ENCODE results near the gene SCMH1. TPM values are rescaled to one million over a fixed set of nuclear protein-coding genes. Genes with fewer than 3 reads are reported as not detected.

SCMH1 gene
- total and polyA plus RNA-seq, 2 donors (not counting 3 experiments of a cell fraction or from before 2014, with no cell fraction given), result 39.9 to 40.7 TPM

- dilution Hi-C loops (cut with MboI; ENCODE audit: extremely low pct_ligation_motif_present, low sequenced_read_pairs), result no loop called here
- BruUV-seq (replicated peaks), result no TSS peak
Measured at GRCh38 chr1:41259221-41259620, 17.1 kb upstream of the SCMH1 start.

More at GRCh38 chr1:41259221-41259620, 17.1 kb upstream of the SCMH1 start:
- Histone ChIP-seq H3K9me3 (replicated peaks; ENCODE audit: control insufficient read depth, insufficient read depth, low read length) (no peaks in the 10 kb centered on the region), H3K4me1 (ENCODE audit: control insufficient read depth, extremely low read depth, insufficient read depth, low read length) (no peaks in the 10 kb centered on the region), H3K9ac (replicated peaks; ENCODE audit: extremely low read depth, insufficient read depth, low read length) (no peak overlapping the region), H3K4me3 (replicated peaks in 1 of 3; ENCODE audit: insufficient read depth in 1 of 3, low read depth in 1 of 3, low read length in 3 of 3) (no peak overlapping the region), H4K20me1 (replicated peaks; ENCODE audit: control insufficient read depth, extremely low read depth, insufficient read depth, low read length) (no peaks in the 10 kb centered on the region), H3K27me3 (ENCODE audit: control insufficient read depth in 2 of 2, insufficient read depth in 2 of 2, low read length in 2 of 2) (no peaks in the 10 kb centered on the region), H3K27ac (ENCODE audit: insufficient read depth, low read depth, low read length) (no peak overlapping the region), H3K9me1 (replicated peaks; ENCODE audit: control insufficient read depth, extremely low read depth, insufficient read depth, low read length) (no peaks in the 10 kb centered on the region), H3K4me2 (ENCODE audit: insufficient read depth, low read length) (no peak overlapping the region), H3K36me3 (ENCODE audit: control insufficient read depth in 2 of 2, extremely low read depth in 1 of 2, insufficient read depth in 2 of 2, low read length in 2 of 2) (no peaks in the 10 kb centered on the region), H2AFZ (ENCODE audit: low read depth, low read length) (no peak overlapping the region), H3K79me2 (ENCODE audit: control insufficient read depth, insufficient read depth, low read length) (no peaks in the 10 kb centered on the region)
- DNase-seq (ENCODE audit: low read depth, low spot score) (no peak), FAIRE-seq (no peak)
- POLR2A ChIA-PET, result no interaction called here
- CTCF ChIA-PET, result interaction anchor here (1.5 to 2.4 kb wide), 3 partner anchors 10 to 236 kb away, joined by 4 to 7 read pairs (median 4); no protein-coding TSS in a partner anchor
- intact Hi-C loops (cut with micrococcal nuclease), result no loop called here
- TF ChIP-seq EZH2 (IDR thresholded peaks at IDR 0.05; ENCODE audit: borderline replicate concordance, low read depth, low read length, severe bottlenecking), result no peak
- no peak for TF ChIP-seq MAX (IDR thresholded peaks at IDR 0.05; ENCODE audit: insufficient read depth, insufficient read length)
- no peak for TF ChIP-seq CTCF (IDR thresholded peaks at IDR 0.05; ENCODE audit: extremely low read depth in 1 of 2, insufficient read depth in 1 of 2, low read depth in 1 of 2, low read length in 2 of 2)
- TF ChIP-seq GATA2 (IDR thresholded peaks at IDR 0.05; ENCODE audit: insufficient read depth, insufficient read length, low read depth, low read length), result no peak
- TF ChIP-seq POLR2AphosphoS5 (IDR thresholded peaks at IDR 0.05; ENCODE audit: insufficient read depth, low read depth, low read length), result no peak
- no peak for TF ChIP-seq POLR2A (IDR thresholded peaks at IDR 0.05; ENCODE audit: low read depth, low read length)
- TF ChIP-seq FOS (IDR thresholded peaks at IDR 0.05; ENCODE audit: borderline replicate concordance, insufficient read depth, low read length), result no peak
- no peak for TF ChIP-seq JUN (IDR thresholded peaks at IDR 0.05; ENCODE audit: borderline replicate concordance, insufficient read depth, insufficient read length, low read depth)
- no peak for TF ChIP-seq MYC (IDR thresholded peaks at IDR 0.05; ENCODE audit: low read depth, low read length)

Data from endothelial cell of umbilical vein (primary cell).